Epithelial cell of prostate (primary cell): ENCODE measurements around the gene FPR3.

Experiments used
- DNase-seq: peaks from one replicate; pipeline ENCODE4 v3.0.0-alpha.2; 2011; ENCODE audit warnings: low read depth, low spot score
- H3K27ac ChIP-seq: fragments of 450-650 bp; 2 replicates; pipeline ENCODE4 v1.5.1; 2017; ENCODE audit warnings: mild to moderate bottlenecking

Gene FPR3

GRCh38 chr19:51781999-51782398, 13.0 kb upstream of the FPR3 start:
- no peak for DNase-seq
- H3K27ac ChIP-seq = no peak overlapping the region

GRCh38 chr19:51783372-51783771, 11.6 kb upstream of the FPR3 start:
- no peak overlapping the region for H3K27ac ChIP-seq
- DNase-seq = peak; percentile 14

- peak overlapping the region; percentile 79 for H3K27ac ChIP-seq
- DNase-seq = no peak
Measured at GRCh38 chr19:51784109-51784785, 10.7 kb upstream of the FPR3 start.

GRCh38 chr19:51784922-51785690, 9.9 kb upstream of the FPR3 start:
- DNase-seq = peak; percentile 96
- peak overlapping the region; percentile 79 for H3K27ac ChIP-seq

GRCh38 chr19:51786646-51787494, 8.1 kb upstream of the FPR3 start:
- no peak for DNase-seq
- H3K27ac ChIP-seq = no peak overlapping the region

GRCh38 chr19:51788029-51788428, 6.9 kb upstream of the FPR3 start:
- DNase-seq = no peak
- no peak overlapping the region for H3K27ac ChIP-seq

- peak; percentile 40 for DNase-seq
- no peak overlapping the region for H3K27ac ChIP-seq
Measured at GRCh38 chr19:51789061-51789795, 5.7 kb upstream of the FPR3 start.

- DNase-seq = no peak
Measured at GRCh38 chr19:51792932-51793331, 2.0 kb upstream of the FPR3 start.

GRCh38 chr19:51793994-51794393, 963 bp upstream of the FPR3 start:
- DNase-seq = no peak
- no peak overlapping the region for H3K27ac ChIP-seq

More at GRCh38 chr19:51792932-51793331, 2.0 kb upstream of the FPR3 start:
- H3K27ac ChIP-seq = no peak overlapping the region

- DNase-seq = no peak
- no peak overlapping the region for H3K27ac ChIP-seq
Measured at GRCh38 chr19:51796195-51796679, 1.3 kb downstream of the FPR3 start.

- no peak for DNase-seq
- H3K27ac ChIP-seq = no peak overlapping the region
Measured at GRCh38 chr19:51797480-51797879, 2.5 kb downstream of the FPR3 start.

GRCh38 chr19:51798062-51798461, 3.1 kb downstream of the FPR3 start:
- no peak for DNase-seq
- H3K27ac ChIP-seq = no peak overlapping the region

- no peak overlapping the region for H3K27ac ChIP-seq
- DNase-seq = peak; percentile 76
Measured at GRCh38 chr19:51799034-51799773, 4.2 kb downstream of the FPR3 start.

- H3K27ac ChIP-seq = no peak overlapping the region
- no peak for DNase-seq
Measured at GRCh38 chr19:51799774-51800472, 5.0 kb downstream of the FPR3 start.

- no peak overlapping the region for H3K27ac ChIP-seq
- DNase-seq = no peak
Measured at GRCh38 chr19:51800473-51801244, 5.7 kb downstream of the FPR3 start.

- DNase-seq = no peak
- no peak overlapping the region for H3K27ac ChIP-seq
Measured at GRCh38 chr19:51802775-51803174, 7.8 kb downstream of the FPR3 start.

GRCh38 chr19:51803519-51803918, 8.6 kb downstream of the FPR3 start:
- no peak for DNase-seq
- no peak overlapping the region for H3K27ac ChIP-seq

GRCh38 chr19:51803967-51804366, 9.0 kb downstream of the FPR3 start:
- no peak for DNase-seq
- no peak overlapping the region for H3K27ac ChIP-seq
